Measurements from ENCODE around the gene PXT1. TPM values are rescaled to one million over a fixed set of nuclear protein-coding genes. Genes with fewer than 3 reads are reported as not detected.
"Not testable (repeated sequence)": the region's sequence is repeated elsewhere in the genome, so short reads cannot be mapped to it uniquely, and the experiment has no call there.

The PXT1 gene
- total RNA-seq, 1 donor from 2014 or later = not detected

- Histone ChIP-seq H3K36me3 (no peaks in the 10 kb centered on the region), H3K4me3 (no peak overlapping the region), H3K27ac (no peak overlapping the region), H3K4me1 (no peaks in the 10 kb centered on the region), H3K9me3 (no peaks in the 10 kb centered on the region), H3K27me3 (no peaks in the 10 kb centered on the region)
- no peak for TF ChIP-seq POLR2A (IDR thresholded peaks at IDR 0.05)
- TF ChIP-seq, protein P1, sequence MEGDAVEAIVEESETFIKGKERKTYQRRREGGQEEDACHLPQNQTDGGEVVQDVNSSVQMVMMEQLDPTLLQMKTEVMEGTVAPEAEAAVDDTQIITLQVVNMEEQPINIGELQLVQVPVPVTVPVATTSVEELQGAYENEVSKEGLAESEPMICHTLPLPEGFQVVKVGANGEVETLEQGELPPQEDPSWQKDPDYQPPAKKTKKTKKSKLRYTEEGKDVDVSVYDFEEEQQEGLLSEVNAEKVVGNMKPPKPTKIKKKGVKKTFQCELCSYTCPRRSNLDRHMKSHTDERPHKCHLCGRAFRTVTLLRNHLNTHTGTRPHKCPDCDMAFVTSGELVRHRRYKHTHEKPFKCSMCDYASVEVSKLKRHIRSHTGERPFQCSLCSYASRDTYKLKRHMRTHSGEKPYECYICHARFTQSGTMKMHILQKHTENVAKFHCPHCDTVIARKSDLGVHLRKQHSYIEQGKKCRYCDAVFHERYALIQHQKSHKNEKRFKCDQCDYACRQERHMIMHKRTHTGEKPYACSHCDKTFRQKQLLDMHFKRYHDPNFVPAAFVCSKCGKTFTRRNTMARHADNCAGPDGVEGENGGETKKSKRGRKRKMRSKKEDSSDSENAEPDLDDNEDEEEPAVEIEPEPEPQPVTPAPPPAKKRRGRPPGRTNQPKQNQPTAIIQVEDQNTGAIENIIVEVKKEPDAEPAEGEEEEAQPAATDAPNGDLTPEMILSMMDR (IDR thresholded peaks at IDR 0.05) = no peak
- no peak for TF ChIP-seq POLR2AphosphoS5 (IDR thresholded peaks at IDR 0.05; ENCODE audit: insufficient read depth in 1 of 2, low read depth in 1 of 2)
- intact Hi-C loops (cut with DNase I) = no loop called here
- no peak for DNase-seq (ENCODE audit: extremely low spot score in 2 of 2)
Measured at GRCh38 chr6:36414481-36414880, 28.2 kb downstream of the PXT1 start.

- intact Hi-C loops (cut with DNase I) = no loop called here
- TF ChIP-seq, protein P1 (IDR thresholded peaks at IDR 0.05) = no peak
- TF ChIP-seq POLR2A (IDR thresholded peaks at IDR 0.05) (no peak), POLR2AphosphoS5 (IDR thresholded peaks at IDR 0.05; ENCODE audit: insufficient read depth in 1 of 2, low read depth in 1 of 2) (no peak)
- no peak overlapping the region for H3K4me3 ChIP-seq
- H3K36me3 ChIP-seq = no peaks in the 10 kb centered on the region
- H3K4me1 ChIP-seq = no peaks in the 10 kb centered on the region
- no peak for DNase-seq (ENCODE audit: extremely low spot score in 2 of 2)
- H3K9me3 ChIP-seq = no peaks in the 10 kb centered on the region
- H3K27ac ChIP-seq = no peak overlapping the region
- no peaks in the 10 kb centered on the region for H3K27me3 ChIP-seq
Measured at GRCh38 chr6:36413489-36414480, 28.9 kb downstream of the PXT1 start.

DNA sequence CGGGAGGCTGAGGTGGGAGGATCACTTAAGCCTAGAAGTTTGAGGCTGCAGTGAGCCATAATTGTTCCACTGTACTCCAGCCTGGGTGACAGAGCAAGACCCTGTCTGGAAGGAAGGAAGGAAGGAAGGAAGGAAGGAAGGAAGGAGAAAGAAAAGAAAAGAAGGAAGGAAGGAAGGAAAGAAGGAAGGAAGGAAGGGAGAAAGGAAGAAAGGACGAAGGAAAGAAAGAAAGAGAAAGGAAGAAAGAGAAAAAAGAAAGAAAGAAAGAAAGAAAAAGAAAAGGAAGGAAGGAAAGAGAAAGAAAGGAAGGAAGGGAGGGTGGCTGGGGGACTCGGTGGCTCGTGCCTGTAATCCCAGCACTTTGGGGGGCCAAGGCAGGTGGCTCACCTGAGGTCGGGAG lies 32.9 kb downstream of the PXT1 start:
- DNase-seq (ENCODE audit: extremely low spot score in 2 of 2) = not testable (repeated sequence)

DNA sequence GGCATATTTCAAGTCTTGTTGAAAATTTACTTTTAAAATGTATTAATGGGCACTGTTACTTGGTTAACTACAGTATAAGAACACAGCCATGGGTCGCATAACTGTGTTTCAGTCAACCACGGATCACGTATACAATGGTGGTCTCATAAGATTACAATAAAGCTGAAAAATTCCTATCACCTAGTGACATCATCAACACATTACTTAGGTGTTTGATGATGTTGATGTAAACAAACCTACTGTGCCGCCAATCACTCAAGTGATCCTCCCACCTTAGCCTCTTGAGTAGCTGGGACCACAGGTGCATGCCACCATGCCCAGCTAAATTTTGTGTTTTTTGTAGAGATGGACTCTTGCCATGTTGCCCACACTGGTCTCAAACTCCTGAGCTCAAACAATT lies 38.5 kb downstream of the PXT1 start:
- Histone ChIP-seq H3K9me3 (no peaks in the 10 kb centered on the region), H3K36me3 (no peaks in the 10 kb centered on the region), H3K4me3 (no peak overlapping the region), H3K4me1 (no peaks in the 10 kb centered on the region), H3K27ac (no peak overlapping the region), H3K27me3 (no peaks in the 10 kb centered on the region)
- intact Hi-C loops (cut with DNase I) = no loop called here
- TF ChIP-seq, protein P1 (IDR thresholded peaks at IDR 0.05) = no peak
- no peak for TF ChIP-seq POLR2A (IDR thresholded peaks at IDR 0.05)
- no peak for TF ChIP-seq POLR2AphosphoS5 (IDR thresholded peaks at IDR 0.05; ENCODE audit: insufficient read depth in 1 of 2, low read depth in 1 of 2)
- no peak for DNase-seq (ENCODE audit: extremely low spot score in 2 of 2)

More for the DNA sequence above, 32.9 kb downstream of the PXT1 start:
- H3K27me3 ChIP-seq; H3K4me1 ChIP-seq; H3K4me3 ChIP-seq; H3K9me3 ChIP-seq; H3K36me3 ChIP-seq; intact Hi-C loops (cut with DNase I); H3K27ac ChIP-seq: not testable (repeated sequence)

GRCh38 chr6:36402481-36402880 lies 40.2 kb downstream of the PXT1 start:
- intact Hi-C loops (cut with DNase I) = no loop called here
- H3K27me3 ChIP-seq = no peaks in the 10 kb centered on the region
- no peak overlapping the region for H3K4me3 ChIP-seq
- no peak overlapping the region for H3K27ac ChIP-seq
- DNase-seq (ENCODE audit: extremely low spot score in 2 of 2) = no peak
- H3K36me3 ChIP-seq = no peaks in the 10 kb centered on the region
- no peaks in the 10 kb centered on the region for H3K9me3 ChIP-seq
- H3K4me1 ChIP-seq = no peaks in the 10 kb centered on the region
- TF ChIP-seq, protein P1 (IDR thresholded peaks at IDR 0.05) = no peak
- no peak for TF ChIP-seq POLR2AphosphoS5 (IDR thresholded peaks at IDR 0.05; ENCODE audit: insufficient read depth in 1 of 2, low read depth in 1 of 2)
- no peak for TF ChIP-seq POLR2A (IDR thresholded peaks at IDR 0.05)

All from vagina (tissue), 2 donors.